K562 (cell line): ENCODE measurements around the gene KRTAP13-4. TPM values are rescaled to one million over a fixed set of nuclear protein-coding genes. Genes with fewer than 3 reads are reported as not detected.

ENCODE experiments used
- ATAC-seq: fragments of 200-7000 bp; cut with Tn5 transposase; 3 replicates; pipeline ENCODE4 v1.9.1; 2020; ENCODE audit warnings: moderate library complexity
- BruUV-seq: library from RNA; stranded (reverse); fragments of 400-500 nt; replicated peaks from 2 replicates; lab custom pipeline; 2021; lab: Mats Ljungman, UMichigan
- CTCF ChIA-PET: fragments of 300-600 bp; formaldehyde crosslinking; extraction: SDS; loops from one replicate; lab custom pipeline; 2021; ENCODE audit warnings: low intra/inter-chr PET ratio; lab: Yijun Ruan, JAX
- POLR2A ChIA-PET: fragments of 300-600, 350-650 bp; sonication (Branson Sonifier 250); formaldehyde crosslinking; extraction: SDS; loops from one replicate; lab custom pipeline; 2021; ENCODE audit warnings: antibody characterized with exemption, inconsistent platforms; lab: Yijun Ruan, JAX
- DNase-seq, 4 experiments: peaks; one replicate each; pipeline versions ENCODE4 v3.0.0 to v3.0.0-alpha.2; 2011 to 2018; ENCODE audit warnings: low spot score in 3 of 4, mixed read lengths in 3 of 4; ENCODE audit errors: extremely low read depth in 1 of 4
- FAIRE-seq: peaks from 2 replicates; lab custom pipeline; 2011; peaks lifted over from hg19 to GRCh38; lab: Jason Lieb, UNC
- H2AFZ ChIP-seq: 2 replicates; pipeline ENCODE4 v1.6.0; 2011; ENCODE audit warnings: low read depth, low read length, control low read depth, inconsistent platforms
- H3K27ac ChIP-seq: fragments of 200-600 bp; 3 replicates; pipeline ENCODE4 v1.8.0; 2011; ENCODE audit warnings: low read depth, mild to moderate bottlenecking, control low read depth, inconsistent platforms, low read length, moderate library complexity, mixed read lengths; ENCODE audit errors: extremely low read depth
- H3K27me3 ChIP-seq, 2 experiments: fragments of 300-600 bp in 1 of 2; 2 replicates in 1 of 2; 3 replicates in 1 of 2; pipeline versions ENCODE4 v1.6.0 to v1.8.0; 2011; ENCODE audit warnings: inconsistent platforms in 2 of 2, low read length in 2 of 2, mild to moderate bottlenecking in 1 of 2, mixed read lengths in 1 of 2, moderate library complexity in 1 of 2; ENCODE audit not compliant: control insufficient read depth in 2 of 2, insufficient read depth in 2 of 2
- H3K36me3 ChIP-seq: fragments of 300-600 bp; 3 replicates; pipeline ENCODE4 v1.8.0; 2011; ENCODE audit warnings: mild to moderate bottlenecking, low read length, inconsistent platforms; ENCODE audit not compliant: control insufficient read depth, insufficient read depth
- H3K4me1 ChIP-seq, 2 experiments: fragments of 200-600 bp in 1 of 2; replicated peaks in 1 of 2; 2 replicates in 1 of 2; 3 replicates in 1 of 2; pipeline versions ENCODE4 v1.5.1 to v1.8.0; 2011; ENCODE audit warnings: inconsistent platforms in 2 of 2, low read length in 2 of 2, mild to moderate bottlenecking in 1 of 2, mixed read lengths in 1 of 2, moderate library complexity in 1 of 2; ENCODE audit not compliant: control insufficient read depth in 2 of 2, insufficient read depth in 2 of 2
- H3K4me2 ChIP-seq: 2 replicates; pipeline ENCODE4 v1.6.1; 2011; ENCODE audit warnings: low read length, control low read depth, inconsistent platforms, mixed read lengths; ENCODE audit not compliant: insufficient read depth
- H3K4me3 ChIP-seq: fragments of 200-600 bp; sonication (generic), shearing (Covaris generic); 2 replicates; pipeline ENCODE4 v1.5.1; 2016; ENCODE audit warnings: control low read depth, inconsistent platforms
- H3K79me2 ChIP-seq: fragments of 200-600 bp; 3 replicates; pipeline ENCODE4 v1.8.0; 2011; ENCODE audit warnings: low read length, inconsistent platforms; ENCODE audit not compliant: control insufficient read depth, insufficient read depth
- H3K9ac ChIP-seq, 2 experiments: 2 replicates each; pipeline versions ENCODE4 v1.6.0 to v1.6.1; 2011; ENCODE audit warnings: low read depth in 2 of 2, low read length in 2 of 2, control low read depth in 1 of 2, inconsistent platforms in 1 of 2, mild to moderate bottlenecking in 1 of 2, mixed read lengths in 1 of 2; ENCODE audit not compliant: insufficient read depth in 1 of 2
- H3K9me1 ChIP-seq: one replicate; pipeline ENCODE4 v1.6.0; 2011; ENCODE audit warnings: inconsistent platforms, mild to moderate bottlenecking, low read length, moderate library complexity; ENCODE audit not compliant: control insufficient read depth, insufficient read depth
- H3K9me3 ChIP-seq: replicated peaks from 2 replicates; pipeline ENCODE4 v1.5.1; 2011; ENCODE audit warnings: low read depth, low read length, inconsistent platforms; ENCODE audit not compliant: control insufficient read depth, insufficient read depth
- H4K20me1 ChIP-seq: replicated peaks from 2 replicates; pipeline ENCODE4 v1.6.1; 2011; ENCODE audit warnings: low read length, inconsistent platforms, mixed read lengths; ENCODE audit not compliant: control insufficient read depth, insufficient read depth
- ESRRA ChIP-seq: fragments of 450-650 bp; IDR thresholded peaks from 2 replicates; pipeline ENCODE4 v1.6.1; 2014; ENCODE audit warnings: low read depth, mild to moderate bottlenecking, moderate library complexity, borderline replicate concordance
- GATA2 ChIP-seq: sonication (generic); formaldehyde crosslinking; IDR thresholded peaks from 2 replicates; pipeline ENCODE4 v1.4.0; 2020; ENCODE audit warnings: mild to moderate bottlenecking, missing genetic modification reagents
- KDM5B ChIP-seq: fragments of 200-600 bp; sonication (generic); IDR thresholded peaks from 2 replicates; pipeline ENCODE4 v1.6.1; 2012; ENCODE audit warnings: low read depth, mild to moderate bottlenecking, moderate library complexity, low read length, control low read depth, inconsistent platforms; ENCODE audit not compliant: insufficient replicate concordance
- MCM3 ChIP-seq: fragments of 450-650 bp; IDR thresholded peaks from 2 replicates; pipeline ENCODE4 v1.6.1; 2016
- SMARCA5 ChIP-seq: fragments of 450-650 bp; IDR thresholded peaks from 2 replicates; pipeline ENCODE4 v1.6.1; 2016
- ZNF274 ChIP-seq: IDR thresholded peaks from 2 replicates; pipeline ENCODE4 v1.6.1; 2011; ENCODE audit warnings: low read depth, mild to moderate bottlenecking, low read length, moderate library complexity, borderline replicate concordance
- ZNF766 ChIP-seq: fragments of 200-800 bp; sonication (Bioruptor generic); conservative IDR thresholded peaks from 2 replicates; pipeline ENCODE4 v1.6.1; 2016; ENCODE audit warnings: missing genetic modification characterization, missing compliant biosample characterization
- in situ Hi-C: fragments of 300-500 bp; cut with MboI; formaldehyde crosslinking; loops from 4 replicates; pipeline ENCODE4 v1.15.0; 2018; ENCODE audit warnings: inconsistent platforms, mixed read lengths
- intact Hi-C: fragments of 100-400 bp; cut with micrococcal nuclease; formaldehyde crosslinking; loops from 2 replicates; pipeline ENCODE4 v1.14.2; 2022
- polyA plus RNA-seq, 8 experiments: library from polyadenylated mRNA; depleted of rRNA in 4 of 8; stranded (reverse) in 5 of 8; unstranded in 3 of 8; fragments of >200 nt; fragmentation: Nextera tagmentation in 2 of 8; fragmentation: Illumina TruSeq in 1 of 8; extraction: Ambion mirVana in 2 of 8; extraction: Trizol in 1 of 8; gene quantifications; 2 replicates each; pipeline versions ENCODE4 v1.2.1 to v1.2.3, GENCODE V29; 2011 to 2014; ENCODE audit warnings: inconsistent platforms in 1 of 8, missing spikeins in 1 of 8
- total RNA-seq, 7 experiments: library from RNA; depleted of rRNA in 6 of 7; stranded (reverse); fragments of >200 nt in 6 of 7; fragmentation: Illumina TruSeq in 2 of 7; extraction: Trizol in 2 of 7; gene quantifications; 2 replicates each; pipeline versions ENCODE4 v1.2.1 to v1.2.3, GENCODE V29; 2011 to 2021; ENCODE audit warnings: low replicate concordance in 1 of 7
- TF ChIP-seq, protein P1 (sequence below): fragments of 450-650 bp; IDR thresholded peaks from 2 replicates; pipeline ENCODE4 v1.6.1; 2016; ENCODE audit warnings: low read depth
- TF ChIP-seq, protein P2 (sequence below): sonication (generic); formaldehyde crosslinking; IDR thresholded peaks from 2 replicates; pipeline ENCODE4 v1.8.1; 2023; ENCODE audit warnings: missing genetic modification reagents, mild to moderate bottlenecking, borderline replicate concordance

KRTAP13-4 gene
- total and polyA plus RNA-seq, 9 of the 15 experiments (the other 6 are each of a cell fraction or from before 2014, with no cell fraction given), result not detected

DNA sequence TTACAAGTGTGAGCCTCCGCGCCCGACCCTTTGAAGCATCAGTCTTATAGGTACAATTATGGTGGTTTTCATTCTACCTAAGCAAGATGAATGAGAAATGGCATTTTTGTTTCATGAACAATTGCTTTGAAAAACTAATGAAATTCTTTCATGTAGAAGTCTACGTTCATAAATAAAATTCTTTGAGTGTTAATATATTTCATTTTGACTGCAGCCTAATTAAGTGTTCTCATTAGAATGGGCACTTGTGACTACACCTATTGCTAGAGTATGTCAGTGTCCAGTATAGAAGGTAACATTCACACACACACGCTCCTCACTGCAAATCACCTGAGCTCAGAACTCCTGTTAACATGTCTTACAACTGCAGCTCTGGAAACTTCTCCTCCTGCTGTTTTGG lies 10.0 kb downstream of the KRTAP13-4 start, which contains the start of gene KRTAP15-1 (continued):
- TF ChIP-seq, protein P1, sequence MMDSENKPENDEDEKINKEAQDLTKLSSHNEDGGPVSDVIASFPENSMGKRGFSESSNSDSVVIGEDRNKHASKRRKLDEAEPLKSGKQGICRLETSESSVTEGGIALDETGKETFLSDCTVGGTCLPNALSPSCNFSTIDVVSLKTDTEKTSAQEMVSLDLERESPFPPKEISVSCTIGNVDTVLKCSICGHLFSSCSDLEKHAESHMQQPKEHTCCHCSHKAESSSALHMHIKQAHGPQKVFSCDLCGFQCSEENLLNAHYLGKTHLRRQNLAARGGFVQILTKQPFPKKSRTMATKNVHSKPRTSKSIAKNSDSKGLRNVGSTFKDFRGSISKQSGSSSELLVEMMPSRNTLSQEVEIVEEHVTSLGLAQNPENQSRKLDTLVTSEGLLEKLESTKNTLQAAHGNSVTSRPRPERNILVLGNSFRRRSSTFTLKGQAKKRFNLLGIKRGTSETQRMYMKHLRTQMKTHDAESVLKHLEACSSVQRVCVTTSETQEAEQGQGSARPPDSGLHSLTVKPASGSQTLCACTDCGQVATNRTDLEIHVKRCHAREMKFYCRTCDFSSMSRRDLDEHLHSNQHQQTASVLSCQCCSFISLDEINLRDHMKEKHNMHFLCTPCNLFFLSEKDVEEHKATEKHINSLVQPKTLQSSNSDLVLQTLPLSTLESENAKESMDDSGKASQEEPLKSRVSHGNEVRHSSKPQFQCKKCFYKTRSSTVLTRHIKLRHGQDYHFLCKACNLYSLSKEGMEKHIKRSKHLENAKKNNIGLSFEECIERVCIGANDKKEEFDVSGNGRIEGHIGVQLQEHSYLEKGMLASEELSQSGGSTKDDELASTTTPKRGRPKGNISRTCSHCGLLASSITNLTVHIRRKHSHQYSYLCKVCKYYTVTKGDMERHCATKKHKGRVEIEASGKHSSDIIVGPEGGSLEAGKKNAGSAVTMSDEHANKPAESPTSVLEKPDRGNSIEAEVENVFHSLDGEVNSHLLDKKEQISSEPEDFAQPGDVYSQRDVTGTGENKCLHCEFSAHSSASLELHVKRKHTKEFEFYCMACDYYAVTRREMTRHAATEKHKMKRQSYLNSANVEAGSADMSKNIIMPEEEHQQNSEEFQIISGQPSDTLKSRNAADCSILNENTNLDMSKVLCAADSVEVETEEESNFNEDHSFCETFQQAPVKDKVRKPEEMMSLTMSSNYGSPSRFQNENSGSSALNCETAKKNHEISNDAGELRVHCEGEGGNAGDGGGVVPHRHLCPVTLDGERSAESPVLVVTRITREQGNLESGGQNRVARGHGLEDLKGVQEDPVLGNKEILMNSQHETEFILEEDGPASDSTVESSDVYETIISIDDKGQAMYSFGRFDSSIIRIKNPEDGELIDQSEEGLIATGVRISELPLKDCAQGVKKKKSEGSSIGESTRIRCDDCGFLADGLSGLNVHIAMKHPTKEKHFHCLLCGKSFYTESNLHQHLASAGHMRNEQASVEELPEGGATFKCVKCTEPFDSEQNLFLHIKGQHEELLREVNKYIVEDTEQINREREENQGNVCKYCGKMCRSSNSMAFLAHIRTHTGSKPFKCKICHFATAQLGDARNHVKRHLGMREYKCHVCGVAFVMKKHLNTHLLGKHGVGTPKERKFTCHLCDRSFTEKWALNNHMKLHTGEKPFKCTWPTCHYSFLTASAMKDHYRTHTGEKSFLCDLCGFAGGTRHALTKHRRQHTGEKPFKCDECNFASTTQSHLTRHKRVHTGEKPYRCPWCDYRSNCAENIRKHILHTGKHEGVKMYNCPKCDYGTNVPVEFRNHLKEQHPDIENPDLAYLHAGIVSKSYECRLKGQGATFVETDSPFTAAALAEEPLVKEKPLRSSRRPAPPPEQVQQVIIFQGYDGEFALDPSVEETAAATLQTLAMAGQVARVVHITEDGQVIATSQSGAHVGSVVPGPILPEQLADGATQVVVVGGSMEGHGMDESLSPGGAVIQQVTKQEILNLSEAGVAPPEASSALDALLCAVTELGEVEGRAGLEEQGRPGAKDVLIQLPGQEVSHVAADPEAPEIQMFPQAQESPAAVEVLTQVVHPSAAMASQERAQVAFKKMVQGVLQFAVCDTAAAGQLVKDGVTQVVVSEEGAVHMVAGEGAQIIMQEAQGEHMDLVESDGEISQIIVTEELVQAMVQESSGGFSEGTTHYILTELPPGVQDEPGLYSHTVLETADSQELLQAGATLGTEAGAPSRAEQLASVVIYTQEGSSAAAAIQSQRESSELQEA, result no peak
- no peak for TF ChIP-seq MCM3

DNA sequence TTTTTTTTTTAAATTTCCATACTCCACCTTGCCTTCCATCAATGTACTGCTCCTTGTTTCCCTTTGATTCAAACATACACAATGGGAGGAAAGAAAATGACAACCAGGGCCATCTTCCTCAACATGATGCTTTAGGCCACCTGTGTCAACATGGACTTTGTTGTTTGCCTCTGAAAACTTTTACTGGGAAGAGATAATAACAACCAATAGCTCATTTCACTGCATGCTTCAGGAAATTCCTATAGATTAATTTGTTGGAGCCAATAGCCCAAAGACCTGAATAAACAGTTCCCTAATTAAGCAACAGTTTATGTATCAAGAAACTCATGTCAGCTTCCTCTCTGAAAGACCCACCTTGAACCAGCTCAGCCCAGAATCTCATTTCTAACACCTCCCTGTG lies 13.2 kb downstream of the KRTAP13-4 start:
- no peak for ATAC-seq
- no peaks in the 10 kb centered on the region; the same call in 1 of the 2 replicates for H3K9me3 ChIP-seq
- no peak overlapping the region for H3K27ac ChIP-seq
- DNase-seq, result no peak
- ChIA-PET CTCF (no interaction called here), POLR2A (no interaction called here)
- intact Hi-C loops (no loop called here), in situ Hi-C loops (no loop called here)
- H3K4me3 ChIP-seq, result no peak overlapping the region
- BruUV-seq, result no TSS peak
- H3K4me1 ChIP-seq, result no peaks in the 10 kb centered on the region
- H3K9me1 ChIP-seq, result no peaks in the 10 kb centered on the region
- no peak for FAIRE-seq
- H4K20me1 ChIP-seq, result no peaks in the 10 kb centered on the region
- no peaks in the 10 kb centered on the region for H3K27me3 ChIP-seq
- no peaks in the 10 kb centered on the region for H3K36me3 ChIP-seq
- no peaks in the 10 kb centered on the region for H3K79me2 ChIP-seq
- H3K9ac ChIP-seq, result no peak overlapping the region
- H3K4me2 ChIP-seq, result no peak overlapping the region
- H2AFZ ChIP-seq, result no peak overlapping the region
- no peak for TF ChIP-seq ZNF274
- no peak for TF ChIP-seq ZNF766
- TF ChIP-seq ESRRA, result no peak
- no peak for TF ChIP-seq GATA2
- TF ChIP-seq SMARCA5, result no peak
- TF ChIP-seq, protein P2, sequence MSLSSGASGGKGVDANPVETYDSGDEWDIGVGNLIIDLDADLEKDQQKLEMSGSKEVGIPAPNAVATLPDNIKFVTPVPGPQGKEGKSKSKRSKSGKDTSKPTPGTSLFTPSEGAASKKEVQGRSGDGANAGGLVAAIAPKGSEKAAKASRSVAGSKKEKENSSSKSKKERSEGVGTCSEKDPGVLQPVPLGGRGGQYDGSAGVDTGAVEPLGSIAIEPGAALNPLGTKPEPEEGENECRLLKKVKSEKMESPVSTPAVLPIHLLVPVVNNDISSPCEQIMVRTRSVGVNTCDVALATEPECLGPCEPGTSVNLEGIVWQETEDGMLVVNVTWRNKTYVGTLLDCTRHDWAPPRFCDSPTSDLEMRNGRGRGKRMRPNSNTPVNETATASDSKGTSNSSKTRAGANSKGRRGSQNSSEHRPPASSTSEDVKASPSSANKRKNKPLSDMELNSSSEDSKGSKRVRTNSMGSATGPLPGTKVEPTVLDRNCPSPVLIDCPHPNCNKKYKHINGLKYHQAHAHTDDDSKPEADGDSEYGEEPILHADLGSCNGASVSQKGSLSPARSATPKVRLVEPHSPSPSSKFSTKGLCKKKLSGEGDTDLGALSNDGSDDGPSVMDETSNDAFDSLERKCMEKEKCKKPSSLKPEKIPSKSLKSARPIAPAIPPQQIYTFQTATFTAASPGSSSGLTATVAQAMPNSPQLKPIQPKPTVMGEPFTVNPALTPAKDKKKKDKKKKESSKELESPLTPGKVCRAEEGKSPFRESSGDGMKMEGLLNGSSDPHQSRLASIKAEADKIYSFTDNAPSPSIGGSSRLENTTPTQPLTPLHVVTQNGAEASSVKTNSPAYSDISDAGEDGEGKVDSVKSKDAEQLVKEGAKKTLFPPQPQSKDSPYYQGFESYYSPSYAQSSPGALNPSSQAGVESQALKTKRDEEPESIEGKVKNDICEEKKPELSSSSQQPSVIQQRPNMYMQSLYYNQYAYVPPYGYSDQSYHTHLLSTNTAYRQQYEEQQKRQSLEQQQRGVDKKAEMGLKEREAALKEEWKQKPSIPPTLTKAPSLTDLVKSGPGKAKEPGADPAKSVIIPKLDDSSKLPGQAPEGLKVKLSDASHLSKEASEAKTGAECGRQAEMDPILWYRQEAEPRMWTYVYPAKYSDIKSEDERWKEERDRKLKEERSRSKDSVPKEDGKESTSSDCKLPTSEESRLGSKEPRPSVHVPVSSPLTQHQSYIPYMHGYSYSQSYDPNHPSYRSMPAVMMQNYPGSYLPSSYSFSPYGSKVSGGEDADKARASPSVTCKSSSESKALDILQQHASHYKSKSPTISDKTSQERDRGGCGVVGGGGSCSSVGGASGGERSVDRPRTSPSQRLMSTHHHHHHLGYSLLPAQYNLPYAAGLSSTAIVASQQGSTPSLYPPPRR (CRISPR knock-in tag), result no peak
- no peak for TF ChIP-seq KDM5B
